Urothelium cell line (cell line): ENCODE results near the gene FIBCD1.

ENCODE experiments used
- DNase-seq: peaks from one replicate; pipeline ENCODE4 v3.0.0; 2011; ENCODE audit warnings: low spot score, mixed read lengths
- FAIRE-seq: peaks from 2 replicates; lab custom pipeline; 2011; peaks lifted over from hg19 to GRCh38; lab: Jason Lieb, UNC

The FIBCD1 gene

GRCh38 chr9:130923611-130924447, 15.2 kb downstream of the FIBCD1 start:
- no peak for DNase-seq
- FAIRE-seq: no peak

GRCh38 chr9:130922893-130923610, 16.0 kb downstream of the FIBCD1 start:
- DNase-seq: no peak
- no peak for FAIRE-seq

- DNase-seq (no peak), FAIRE-seq (no peak)
Observed at GRCh38 chr9:130921989-130922892, 16.8 kb downstream of the FIBCD1 start.

GRCh38 chr9:130921300-130921988, 17.6 kb downstream of the FIBCD1 start:
- DNase-seq (no peak), FAIRE-seq (no peak)

- DNase-seq (no peak), FAIRE-seq (no peak)
Observed at GRCh38 chr9:130920762-130921299, 18.2 kb downstream of the FIBCD1 start.

- no peak for FAIRE-seq
- DNase-seq: no peak
Observed at GRCh38 chr9:130920233-130920632, 18.8 kb downstream of the FIBCD1 start.

GRCh38 chr9:130919559-130920145, 19.4 kb downstream of the FIBCD1 start:
- FAIRE-seq (no peak), DNase-seq (no peak)

GRCh38 chr9:130918826-130919558, 20.1 kb downstream of the FIBCD1 start:
- DNase-seq: no peak
- no peak for FAIRE-seq

- no peak for FAIRE-seq
- no peak for DNase-seq
Observed at GRCh38 chr9:130918101-130918825, 20.8 kb downstream of the FIBCD1 start.

GRCh38 chr9:130917168-130917960, 21.7 kb downstream of the FIBCD1 start:
- DNase-seq (no peak), FAIRE-seq (no peak)

GRCh38 chr9:130915096-130915447, 24.0 kb downstream of the FIBCD1 start:
- no peak for FAIRE-seq
- no peak for DNase-seq

GRCh38 chr9:130914417-130915095, 24.5 kb downstream of the FIBCD1 start:
- FAIRE-seq (no peak), DNase-seq (no peak)

GRCh38 chr9:130913599-130914416, 25.2 kb downstream of the FIBCD1 start:
- DNase-seq (no peak), FAIRE-seq (no peak)

GRCh38 chr9:130912932-130913598, 26.0 kb downstream of the FIBCD1 start:
- FAIRE-seq (no peak), DNase-seq (no peak)

- DNase-seq (no peak), FAIRE-seq (no peak)
Observed at GRCh38 chr9:130911254-130912049, 27.6 kb downstream of the FIBCD1 start.
